Epithelial cell of esophagus (primary cell): ENCODE data around the gene RASSF6.
"Not testable (repeated sequence)": the region's sequence is repeated elsewhere in the genome, so short reads cannot be mapped to it uniquely, and the experiment has no call there.

Source experiments
- DNase-seq: peaks from one replicate; pipeline ENCODE4 v3.0.0; 2010; ENCODE audit warnings: low read depth
- H3K4me3 ChIP-seq: 2 replicates; pipeline ENCODE4 v1.5.1; 2011; ENCODE audit warnings: mild to moderate bottlenecking, low read length, control low read depth
- TF ChIP-seq, protein P1 (sequence below): IDR thresholded peaks from 2 replicates; pipeline ENCODE4 v1.5.1; 2011; ENCODE audit warnings: low read depth, mild to moderate bottlenecking, low read length, control low read depth, inconsistent platforms; ENCODE audit not compliant: insufficient read depth; ENCODE audit errors: missing control alignments

The RASSF6 gene

GRCh38 chr4:73606465-73606974 is 13.7 kb downstream of the RASSF6 start:
- no peak for DNase-seq
- TF ChIP-seq, protein P1, sequence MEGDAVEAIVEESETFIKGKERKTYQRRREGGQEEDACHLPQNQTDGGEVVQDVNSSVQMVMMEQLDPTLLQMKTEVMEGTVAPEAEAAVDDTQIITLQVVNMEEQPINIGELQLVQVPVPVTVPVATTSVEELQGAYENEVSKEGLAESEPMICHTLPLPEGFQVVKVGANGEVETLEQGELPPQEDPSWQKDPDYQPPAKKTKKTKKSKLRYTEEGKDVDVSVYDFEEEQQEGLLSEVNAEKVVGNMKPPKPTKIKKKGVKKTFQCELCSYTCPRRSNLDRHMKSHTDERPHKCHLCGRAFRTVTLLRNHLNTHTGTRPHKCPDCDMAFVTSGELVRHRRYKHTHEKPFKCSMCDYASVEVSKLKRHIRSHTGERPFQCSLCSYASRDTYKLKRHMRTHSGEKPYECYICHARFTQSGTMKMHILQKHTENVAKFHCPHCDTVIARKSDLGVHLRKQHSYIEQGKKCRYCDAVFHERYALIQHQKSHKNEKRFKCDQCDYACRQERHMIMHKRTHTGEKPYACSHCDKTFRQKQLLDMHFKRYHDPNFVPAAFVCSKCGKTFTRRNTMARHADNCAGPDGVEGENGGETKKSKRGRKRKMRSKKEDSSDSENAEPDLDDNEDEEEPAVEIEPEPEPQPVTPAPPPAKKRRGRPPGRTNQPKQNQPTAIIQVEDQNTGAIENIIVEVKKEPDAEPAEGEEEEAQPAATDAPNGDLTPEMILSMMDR, result no peak
- no peak overlapping the region for H3K4me3 ChIP-seq

- no peak for DNase-seq
- no peak overlapping the region for H3K4me3 ChIP-seq
- TF ChIP-seq, protein P1, result no peak
Observed at GRCh38 chr4:73603854-73604584, 16.2 kb downstream of the RASSF6 start.

DNA sequence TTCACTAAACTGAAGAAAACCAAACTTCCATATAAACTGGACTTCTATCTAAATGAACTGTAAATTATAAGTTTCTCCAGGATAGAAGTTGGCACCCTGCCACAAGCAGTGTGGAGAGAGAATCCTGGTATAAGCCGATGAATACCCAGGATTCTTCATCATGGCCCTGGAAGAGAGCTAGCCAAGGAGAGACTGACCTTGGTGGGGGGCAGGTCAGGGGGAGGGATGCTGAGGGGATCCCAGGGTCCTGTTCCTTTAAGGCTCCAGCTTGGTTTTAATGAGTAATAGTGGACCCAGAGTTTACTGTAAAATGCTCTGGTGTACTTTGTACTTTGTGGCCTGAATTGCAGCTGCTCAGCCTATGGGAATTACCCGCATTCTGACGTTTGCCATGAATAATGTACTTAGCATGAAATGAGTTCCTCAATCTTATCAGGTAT is 16.9 kb downstream of the RASSF6 start:
- no peak overlapping the region for H3K4me3 ChIP-seq
- peak; percentile 40 for DNase-seq
- TF ChIP-seq, protein P1, result no peak

- no peak overlapping the region for H3K4me3 ChIP-seq
- no peak for DNase-seq
- TF ChIP-seq, protein P1, result no peak
Observed at GRCh38 chr4:73600954-73601353, 19.3 kb downstream of the RASSF6 start.

- no peak overlapping the region for H3K4me3 ChIP-seq
- TF ChIP-seq, protein P1, result no peak
- DNase-seq, result peak; percentile 83
Observed at GRCh38 chr4:73599182-73599581, 21.1 kb downstream of the RASSF6 start.

GRCh38 chr4:73597594-73597993 is 22.6 kb downstream of the RASSF6 start:
- TF ChIP-seq, protein P1, result no peak
- DNase-seq, result no peak
- no peak overlapping the region for H3K4me3 ChIP-seq

DNA sequence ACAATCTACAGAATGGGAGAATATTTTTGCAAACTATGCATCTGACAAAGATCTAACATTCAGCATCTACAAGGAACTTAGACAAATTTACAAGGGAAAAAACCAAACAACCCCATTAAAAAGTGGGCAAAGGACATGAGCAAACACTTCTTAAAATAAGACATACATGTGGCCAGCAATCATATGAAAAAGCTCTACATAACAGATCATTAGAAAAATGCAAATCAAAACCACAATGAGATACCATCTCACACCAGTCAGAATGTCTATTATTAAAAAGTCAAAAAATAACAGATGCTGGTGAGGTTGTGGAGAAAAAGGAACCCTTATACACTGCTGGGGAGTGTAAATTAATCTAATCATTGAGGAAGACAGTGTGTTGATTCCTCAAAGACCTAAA is 23.1 kb downstream of the RASSF6 start:
- not testable (repeated sequence) for H3K4me3 ChIP-seq, DNase-seq
